Placental pericyte (primary cell): ENCODE data around the gene DND1. TPM values are rescaled to one million over a fixed set of nuclear protein-coding genes. Genes with fewer than 3 reads are reported as not detected.

Experiments
- small RNA-seq: library from RNA; depleted of rRNA; stranded (forward); fragments of <200 nt; gene quantifications from one replicate; pipeline ENCODE3, GENCODE V24; 2012; ENCODE audit warnings: low replicate concordance
- total RNA-seq: library from RNA; depleted of rRNA; stranded (reverse); fragments of >200 nt; gene quantifications from 2 replicates; pipeline ENCODE4 v1.2.3, GENCODE V29; 2012

Gene DND1
- total RNA-seq: 0.44 and 0.86 TPM in 2 replicates

DNA sequence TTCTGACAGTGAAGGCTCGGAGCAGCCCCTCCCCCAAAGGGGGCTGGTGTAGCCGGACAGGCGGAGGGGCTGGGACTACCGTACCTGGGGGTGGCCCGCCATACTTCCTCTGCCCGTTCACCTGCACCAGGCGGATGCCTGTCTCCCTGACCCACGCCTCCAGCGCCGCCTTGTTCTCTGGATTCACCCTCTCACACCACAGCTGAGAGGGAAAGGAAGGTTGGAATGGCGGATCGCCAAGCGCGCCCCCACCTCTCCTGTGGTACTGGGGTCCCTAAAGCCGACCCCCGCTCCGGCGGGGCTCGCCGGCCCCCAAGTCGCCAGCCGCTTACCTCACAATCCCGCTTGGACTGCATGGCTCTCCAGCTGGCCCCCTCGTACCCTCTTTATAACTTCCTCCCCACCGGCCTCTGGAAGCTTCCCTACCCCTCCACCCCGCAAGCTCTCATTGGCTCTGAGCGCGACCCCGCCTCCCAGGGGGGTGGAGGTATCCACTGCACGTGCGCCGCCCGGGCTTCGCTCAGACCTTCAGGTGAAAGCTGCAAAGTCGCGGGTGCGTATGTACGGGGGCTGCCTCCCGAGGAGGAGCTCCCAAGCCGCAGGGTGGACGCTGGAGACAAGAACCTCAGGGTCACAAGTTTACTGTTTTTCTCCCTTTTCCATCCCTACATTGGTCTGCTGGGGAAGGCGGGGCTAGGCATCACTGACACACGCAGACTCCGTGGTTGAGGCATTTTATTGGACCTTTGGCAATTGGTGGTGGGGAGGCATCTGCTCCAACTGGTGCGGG, at the start of gene DND1:
Gene DND1, minus strand, starts transcription at position 390 of the 790 bp plus-strand sequence. Its CDS starts 34 bp downstream, at position 356.

DNA sequence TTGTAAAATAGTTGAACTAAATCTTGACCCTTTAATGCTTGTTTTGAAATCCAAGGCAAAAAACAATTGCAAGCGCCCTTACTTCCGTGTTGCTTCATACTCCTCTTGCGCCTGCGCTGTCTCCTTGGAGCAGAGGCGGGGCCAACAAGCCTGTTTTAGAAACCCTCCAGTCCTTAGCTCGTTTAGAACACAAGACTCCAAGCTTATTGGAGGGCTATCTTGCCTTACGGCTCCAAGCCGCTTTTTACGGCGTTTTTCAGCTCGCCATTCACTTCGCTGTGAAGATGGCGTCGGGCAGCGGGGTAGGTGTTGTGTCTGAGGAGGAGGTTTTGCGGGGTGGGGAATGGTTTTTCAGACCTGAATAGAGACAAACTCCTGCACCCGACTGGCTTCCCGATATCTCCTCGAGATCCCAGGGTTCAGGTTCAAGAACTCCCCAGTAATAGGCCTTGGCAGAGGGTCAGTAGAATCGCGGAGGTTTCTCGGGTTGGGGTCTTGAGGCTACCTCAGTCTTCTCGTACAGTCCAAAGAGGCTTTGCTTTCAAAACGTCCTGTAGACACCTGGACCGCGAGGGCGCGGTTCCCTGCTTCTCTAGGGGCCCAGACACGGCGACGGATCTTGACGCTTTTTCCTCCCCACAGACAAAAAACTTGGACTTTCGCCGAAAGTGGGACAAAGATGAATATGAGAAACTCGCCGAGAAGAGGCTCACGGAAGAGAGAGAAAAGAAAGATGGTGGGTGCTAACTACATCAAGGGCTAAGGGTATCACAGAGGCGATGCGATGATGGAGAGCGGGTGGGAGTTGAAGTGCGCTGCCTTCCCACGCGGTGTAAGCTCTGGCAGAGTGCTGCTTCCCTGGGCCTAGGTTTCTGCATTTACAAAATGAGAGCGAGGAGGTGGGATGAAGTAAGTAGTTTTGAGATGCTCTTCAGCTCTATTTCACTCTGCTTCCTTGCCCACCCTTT, 27.1 kb upstream of the DND1 start, which contains the start of gene ZMAT2:
Gene ZMAT2, plus strand, starts transcription at position 271 of the 968 bp plus-strand sequence. Its CDS starts 14 bp downstream, at position 285.

DNA sequence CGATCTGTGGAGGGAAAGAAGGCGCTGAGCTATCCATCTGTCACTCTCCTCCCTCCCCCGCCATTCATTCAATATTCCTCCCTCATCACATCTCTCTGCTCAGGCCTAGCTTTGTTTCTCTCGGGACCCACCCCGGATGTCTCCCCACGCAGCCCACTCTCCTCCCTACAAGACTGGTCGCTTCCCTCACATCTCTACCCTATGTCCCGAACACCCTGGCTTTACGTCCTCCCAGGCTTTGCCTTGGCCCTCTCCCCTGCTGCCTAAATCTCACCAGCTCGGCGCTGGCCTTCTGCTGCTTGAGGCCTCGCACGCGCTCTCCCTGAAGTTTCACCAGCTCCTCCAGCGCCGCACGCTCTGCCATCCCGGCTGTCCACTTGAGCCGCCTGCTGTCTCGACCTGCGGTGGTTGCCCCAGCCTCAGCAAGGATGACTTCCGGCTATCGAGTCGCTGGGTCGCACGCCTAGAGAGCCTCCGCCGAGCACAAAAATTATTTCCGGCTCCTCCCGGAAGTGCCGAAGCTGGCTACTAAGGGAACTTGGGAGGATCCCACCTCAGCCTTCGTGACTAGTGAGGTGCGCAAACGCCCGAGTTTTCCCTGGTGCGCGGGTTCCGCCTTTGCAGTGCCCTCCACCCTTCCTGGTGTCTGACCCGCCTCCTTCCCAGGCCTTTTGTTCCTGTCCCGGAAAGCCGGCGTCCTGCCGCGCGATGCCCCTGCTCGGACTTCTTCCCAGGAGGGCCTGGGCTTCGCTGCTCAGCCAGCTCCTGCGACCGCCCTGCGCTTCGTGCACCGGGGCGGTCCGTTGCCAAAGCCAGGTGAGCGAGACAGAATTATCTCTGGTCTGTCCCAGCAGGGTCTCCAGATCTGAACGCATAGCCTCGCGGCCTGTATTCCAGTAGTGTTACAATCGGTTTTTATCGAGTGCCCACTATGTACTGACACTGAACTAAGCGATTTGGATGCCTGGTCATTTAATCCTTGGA, 17.9 kb upstream of the DND1 start, which contains the start of the genes HARS1 and HARS2:
Gene HARS1, minus strand, starts transcription at position 430 of the 984 bp plus-strand sequence. Its CDS starts 66 bp downstream, at position 364.
Gene HARS2, plus strand, starts transcription at position 515 of the 984 bp plus-strand sequence. Its CDS starts 194 bp downstream, at position 709.

DNA sequence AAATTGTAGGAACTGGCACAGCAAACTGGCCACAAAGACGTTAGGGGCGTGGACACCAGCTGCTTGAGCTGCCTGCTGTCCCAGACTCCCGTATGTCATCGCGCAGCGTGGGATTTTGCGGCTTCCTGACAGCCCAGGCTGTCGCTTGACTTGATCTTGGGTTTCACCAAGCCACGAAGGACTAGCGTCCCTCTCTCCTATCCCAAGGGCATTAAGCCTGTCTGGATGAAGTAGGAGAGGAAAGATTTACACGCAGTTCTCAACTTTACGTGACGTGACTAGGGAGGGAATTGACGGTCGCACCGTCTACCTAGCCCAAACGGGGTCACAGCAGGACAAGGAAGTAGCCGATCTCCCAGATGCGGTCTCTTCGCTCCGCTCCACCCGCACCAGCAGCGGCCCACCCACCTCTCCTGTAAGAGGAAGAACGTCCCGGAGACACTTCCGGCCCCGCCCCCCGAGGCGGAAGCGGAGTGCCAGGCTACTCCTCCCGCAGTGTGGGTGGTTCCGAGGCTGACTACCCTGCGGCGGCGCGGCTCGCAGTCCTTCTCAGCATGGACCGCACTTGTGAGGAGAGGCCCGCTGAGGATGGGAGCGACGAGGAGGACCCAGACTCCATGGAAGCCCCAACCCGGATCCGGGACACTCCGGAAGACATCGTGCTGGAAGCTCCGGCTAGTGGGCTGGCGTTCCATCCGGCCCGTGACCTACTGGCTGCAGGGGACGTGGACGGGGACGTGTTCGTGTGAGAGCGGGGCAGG, 8.8 kb downstream of the DND1 start, which contains the start of gene WDR55:
Gene WDR55, plus strand, starts transcription at position 546 of the 761 bp plus-strand sequence. Its CDS starts 9 bp downstream, at position 555.

DNA sequence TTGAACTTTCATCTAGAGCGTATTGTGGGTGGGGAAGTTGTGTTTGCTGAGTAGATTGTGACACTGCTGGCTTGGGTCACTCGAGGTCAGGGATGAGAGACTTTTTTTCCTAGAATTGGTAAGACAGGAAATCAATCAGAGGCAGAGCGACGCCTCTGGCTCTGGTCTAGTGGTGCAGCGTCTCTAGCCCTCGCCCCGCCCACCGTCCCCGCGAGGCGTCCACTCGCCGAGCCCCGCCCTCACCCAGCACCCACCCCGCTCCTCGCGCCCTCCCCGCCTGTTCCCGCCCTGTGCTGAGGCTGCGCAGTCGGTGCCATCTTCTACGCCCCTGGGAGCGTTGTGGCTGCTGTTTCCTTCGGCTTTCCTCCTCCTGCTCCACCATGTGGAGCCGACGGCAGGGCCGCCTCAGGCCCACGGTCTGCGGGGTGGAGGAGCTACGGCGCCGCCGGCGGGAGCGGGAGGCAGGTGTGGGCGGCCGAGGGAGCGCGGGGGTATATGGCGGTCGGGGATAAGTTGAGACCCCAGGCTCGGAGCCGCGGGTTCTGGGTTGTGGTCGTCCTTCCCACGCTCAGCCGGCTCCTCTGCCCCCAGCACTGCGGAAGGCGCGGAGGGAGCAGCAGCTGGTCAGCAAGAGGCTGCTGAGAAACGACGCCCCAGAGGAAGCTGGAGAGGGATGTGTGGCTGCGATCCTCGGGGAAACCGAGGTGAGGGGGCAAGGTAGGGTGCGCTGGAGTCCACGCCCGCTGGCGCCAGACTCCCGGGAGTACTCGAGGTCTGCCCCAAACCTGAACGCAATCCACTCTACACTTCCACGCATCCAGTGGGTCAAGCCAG, 34.0 kb downstream of the DND1 start, which contains the start of gene TMCO6:
Gene TMCO6, plus strand, starts transcription at position 304 of the 834 bp plus-strand sequence. Its CDS starts 77 bp downstream, at position 381.

DNA sequence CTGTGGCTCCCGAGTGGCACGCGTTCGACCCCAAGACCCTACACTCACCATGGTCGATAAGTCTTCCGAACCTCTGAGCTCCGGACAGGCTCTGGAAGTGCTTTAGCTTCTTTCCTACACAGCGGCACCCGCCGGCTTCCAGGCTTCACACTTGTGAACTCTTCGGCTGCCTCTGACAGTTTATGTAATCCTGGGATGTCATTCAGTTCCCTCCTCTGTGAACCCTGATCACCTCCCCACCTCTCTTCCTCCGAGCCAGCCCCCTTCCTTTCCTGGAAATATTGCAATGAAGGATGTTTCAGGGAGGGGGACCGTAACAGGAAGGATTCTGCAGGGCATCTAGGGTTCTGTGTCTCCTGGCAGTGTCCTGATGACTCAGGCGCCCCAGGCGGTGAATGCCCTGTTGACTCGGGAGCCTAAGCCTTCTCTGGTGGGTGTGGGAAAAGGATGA, 40.3 kb downstream of the DND1 start, which contains the start of gene CD14:
Gene CD14, minus strand, starts transcription at position 155 of the 451 bp plus-strand sequence. Its CDS starts 104 bp downstream, at position 51.

Small RNA genes lying within 50 kb of the gene (small RNA-seq; reads per million reads assigned to genes)
- gene VTRNA1-1 (46.9 reads per million, percentile 98 among the genes with 10 or more reads in this experiment), gene VTRNA1-2 (21.9 reads per million, percentile 97 among the genes with 10 or more reads in this experiment)

Other genes starting within 250 kb of the DND1 start
- gene EIF4EBP3, start 125.9 kb downstream of the DND1 start, total RNA-seq: 1.3 TPM in 1 of 2 replicates, not detected in the other
- gene SRA1, start 116.1 kb downstream of the DND1 start, total RNA-seq: 42.0 and 44.7 TPM in 2 replicates
- 11.7 and 31.1 TPM in 2 replicates for gene APBB3, start 109.0 kb downstream of the DND1 start, total RNA-seq
- 41.6 and 45.5 TPM in 2 replicates for gene SLC35A4, start 108.7 kb downstream of the DND1 start, total RNA-seq
- 1.3 and 1.8 TPM in 2 replicates for gene CD14, start 40.4 kb downstream of the DND1 start, total RNA-seq
- 12.9 and 24.5 TPM in 2 replicates for gene TMCO6, start 34.1 kb downstream of the DND1 start, total RNA-seq
- gene NDUFA2, start 25.9 kb downstream of the DND1 start, total RNA-seq: 19.9 and 24.1 TPM in 2 replicates
- gene IK, start 25.7 kb downstream of the DND1 start, total RNA-seq: 67.3 and 127 TPM in 2 replicates
- 32.8 and 46.2 TPM in 2 replicates for gene WDR55, start 8.7 kb downstream of the DND1 start, total RNA-seq
- gene HARS1, start 17.8 kb upstream of the DND1 start, total RNA-seq: 47.9 and 91.9 TPM in 2 replicates
- 27.1 and 32.5 TPM in 2 replicates for gene HARS2, start 17.9 kb upstream of the DND1 start, total RNA-seq
- 29.5 and 35.7 TPM in 2 replicates for gene ZMAT2, start 26.9 kb upstream of the DND1 start, total RNA-seq
- gene PCDHA1, start 112.6 kb upstream of the DND1 start, total RNA-seq: not detected in 2 replicates
- under 0.01 TPM in 1 of 2 replicates, not detected in the other for gene PCDHA2, start 121.3 kb upstream of the DND1 start, total RNA-seq
- 0.14 and 0.22 TPM in 2 replicates for gene PCDHA3, start 127.5 kb upstream of the DND1 start, total RNA-seq
- gene PCDHA4, start 133.5 kb upstream of the DND1 start, total RNA-seq: under 0.01 and 0.14 TPM in 2 replicates
- not detected in 2 replicates for gene PCDHA5, start 148.0 kb upstream of the DND1 start, total RNA-seq
- 0.14 and 0.44 TPM in 2 replicates for gene PCDHA6, start 154.4 kb upstream of the DND1 start, total RNA-seq
- gene PCDHA7, start 160.7 kb upstream of the DND1 start, total RNA-seq: under 0.01 and 0.29 TPM in 2 replicates
- under 0.01 TPM in 1 of 2 replicates, not detected in the other for gene PCDHA8, start 167.6 kb upstream of the DND1 start, total RNA-seq
- gene PCDHA9, start 174.8 kb upstream of the DND1 start, total RNA-seq: under 0.01 TPM in 2 replicates
- under 0.01 and 0.14 TPM in 2 replicates for gene PCDHA10, start 182.3 kb upstream of the DND1 start, total RNA-seq
- 0.57 TPM in 1 of 2 replicates, not detected in the other for gene PCDHA11, start 195.4 kb upstream of the DND1 start, total RNA-seq
- gene PCDHA12, start 201.7 kb upstream of the DND1 start, total RNA-seq: under 0.01 and 0.14 TPM in 2 replicates
- not detected in 2 replicates for gene PCDHA13, start 208.5 kb upstream of the DND1 start, total RNA-seq